NCI-H2196 (cell line): ENCODE data around the gene IFIT3.
"Not testable (repeated sequence)": the region's sequence is repeated elsewhere in the genome, so short reads cannot be mapped to it uniquely, and the experiment has no call there.

Experiments used
- DNase-seq: peaks from one replicate; lab custom pipeline; 2025; ENCODE audit not compliant: unreplicated experiment; lab: John Stamatoyannopoulos, UW

IFIT3 gene

GRCh38 chr10:89327803-89328441 lies at the start of gene IFIT3:
Gene IFIT3 (plus strand): TSS chr10:89327997. CDS start chr10:89328074, 77 bp downstream.
- DNase-seq = no peak

GRCh38 chr10:89278034-89278535 lies 49.7 kb upstream of the IFIT3 start:
- DNase-seq = peak; percentile 8

GRCh38 chr10:89278900-89279392 lies 48.9 kb upstream of the IFIT3 start:
- DNase-seq = no peak

GRCh38 chr10:89279421-89279869 lies 48.4 kb upstream of the IFIT3 start:
- no peak for DNase-seq

- DNase-seq = no peak
Measured at GRCh38 chr10:89280508-89280907, 47.3 kb upstream of the IFIT3 start.

GRCh38 chr10:89281606-89282395 lies 46.0 kb upstream of the IFIT3 start:
- DNase-seq = no peak

GRCh38 chr10:89283025-89283935 lies 44.5 kb upstream of the IFIT3 start:
- DNase-seq = no peak

GRCh38 chr10:89283936-89284475 lies 43.8 kb upstream of the IFIT3 start:
- no peak for DNase-seq

- not testable (repeated sequence) for DNase-seq
Measured at GRCh38 chr10:89284711-89285110, 43.1 kb upstream of the IFIT3 start.

GRCh38 chr10:89285303-89285702 lies 42.5 kb upstream of the IFIT3 start:
- DNase-seq = not testable (repeated sequence)

- DNase-seq = no peak
Measured at GRCh38 chr10:89294721-89295239, 33.0 kb upstream of the IFIT3 start.

- DNase-seq = no peak
Measured at GRCh38 chr10:89295597-89295996, 32.2 kb upstream of the IFIT3 start.

GRCh38 chr10:89296220-89296648 lies 31.6 kb upstream of the IFIT3 start:
- no peak for DNase-seq

GRCh38 chr10:89297356-89297755 lies 30.4 kb upstream of the IFIT3 start:
- DNase-seq = no peak

GRCh38 chr10:89297791-89298190 lies 30.0 kb upstream of the IFIT3 start:
- no peak for DNase-seq

- DNase-seq = no peak
Measured at GRCh38 chr10:89299031-89299430, 28.8 kb upstream of the IFIT3 start.

GRCh38 chr10:89301232-89301631 lies 26.6 kb upstream of the IFIT3 start:
- DNase-seq = no peak

- no peak for DNase-seq
Measured at GRCh38 chr10:89301721-89302445, 25.9 kb upstream of the IFIT3 start, which contains the start of gene IFIT2. Gene IFIT2 (plus strand): TSS chr10:89302046. CDS start chr10:89302124, 78 bp downstream.

GRCh38 chr10:89302625-89303024 lies 25.2 kb upstream of the IFIT3 start:
- DNase-seq = no peak

- no peak for DNase-seq
Measured at GRCh38 chr10:89303161-89303560, 24.6 kb upstream of the IFIT3 start.
